Hepatocyte (in vitro differentiated cells): ENCODE measurements around the gene BAIAP2L1.

Source experiments
- EZH2 ChIP-seq: fragments of 200-600 bp; sonication (generic); IDR thresholded peaks from 2 replicates; pipeline ENCODE4 v1.6.1; 2016; ENCODE audit warnings: antibody characterized with exemption, mild to moderate bottlenecking, borderline replicate concordance
- EZH2phosphoT487 ChIP-seq: fragments of 200-600 bp; sonication (generic); IDR thresholded peaks from one replicate; pipeline ENCODE4 v1.6.1; 2018; ENCODE audit warnings: antibody characterized with exemption, mild to moderate bottlenecking, low read depth, moderate library complexity; ENCODE audit not compliant: unreplicated experiment, severe bottlenecking
- TF ChIP-seq, protein P1 (sequence below): fragments of 200-600 bp; sonication (generic); IDR thresholded peaks from 2 replicates; pipeline ENCODE4 v1.5.1; 2016; ENCODE audit warnings: antibody characterized with exemption, mild to moderate bottlenecking; ENCODE audit not compliant: poor library complexity

DNA sequence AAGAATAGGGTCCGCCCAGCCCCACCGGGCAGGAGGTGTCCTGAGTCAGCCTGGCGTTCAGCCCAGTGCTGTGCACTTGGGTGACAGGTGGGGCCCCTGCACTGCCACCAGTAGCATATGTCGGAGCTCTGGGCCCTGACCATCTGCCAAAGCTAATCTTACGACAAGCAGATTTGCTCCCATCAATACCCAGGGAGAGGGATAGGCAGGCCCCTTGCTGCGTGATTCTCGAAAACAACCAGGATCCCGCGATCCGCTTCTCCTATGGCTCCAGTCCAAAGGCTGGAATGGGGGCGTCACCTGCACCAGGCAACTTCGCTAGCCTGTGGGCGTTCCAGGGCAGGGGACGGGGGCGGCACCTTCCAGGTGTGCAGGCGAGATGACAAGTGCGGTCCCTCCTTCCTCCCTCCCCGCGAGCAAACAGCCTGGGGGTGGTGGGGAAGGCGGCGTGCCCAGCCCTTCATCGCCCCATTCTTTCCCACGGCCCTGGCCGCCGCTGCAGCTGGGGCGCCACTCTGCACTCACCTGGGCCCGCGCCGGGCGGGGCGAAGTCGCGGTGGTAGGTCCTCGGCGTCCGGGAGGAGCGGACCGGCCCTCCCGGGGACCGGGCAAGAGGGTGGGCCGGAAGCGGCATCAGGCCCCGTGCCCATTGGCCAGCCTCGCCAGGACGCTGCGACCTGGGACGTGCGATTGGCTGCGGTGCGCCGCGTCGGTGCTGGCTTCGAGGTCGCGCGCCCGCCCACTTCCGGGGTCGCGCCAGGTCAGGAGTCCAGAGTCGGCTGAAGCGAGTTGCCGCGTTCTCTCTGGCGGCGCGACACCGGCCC lies 149.1 kb downstream of the BAIAP2L1 start, which contains the start of gene TECPR1:
- TF ChIP-seq EZH2 (no peak), EZH2phosphoT487 (no peak)
- TF ChIP-seq, protein P1, sequence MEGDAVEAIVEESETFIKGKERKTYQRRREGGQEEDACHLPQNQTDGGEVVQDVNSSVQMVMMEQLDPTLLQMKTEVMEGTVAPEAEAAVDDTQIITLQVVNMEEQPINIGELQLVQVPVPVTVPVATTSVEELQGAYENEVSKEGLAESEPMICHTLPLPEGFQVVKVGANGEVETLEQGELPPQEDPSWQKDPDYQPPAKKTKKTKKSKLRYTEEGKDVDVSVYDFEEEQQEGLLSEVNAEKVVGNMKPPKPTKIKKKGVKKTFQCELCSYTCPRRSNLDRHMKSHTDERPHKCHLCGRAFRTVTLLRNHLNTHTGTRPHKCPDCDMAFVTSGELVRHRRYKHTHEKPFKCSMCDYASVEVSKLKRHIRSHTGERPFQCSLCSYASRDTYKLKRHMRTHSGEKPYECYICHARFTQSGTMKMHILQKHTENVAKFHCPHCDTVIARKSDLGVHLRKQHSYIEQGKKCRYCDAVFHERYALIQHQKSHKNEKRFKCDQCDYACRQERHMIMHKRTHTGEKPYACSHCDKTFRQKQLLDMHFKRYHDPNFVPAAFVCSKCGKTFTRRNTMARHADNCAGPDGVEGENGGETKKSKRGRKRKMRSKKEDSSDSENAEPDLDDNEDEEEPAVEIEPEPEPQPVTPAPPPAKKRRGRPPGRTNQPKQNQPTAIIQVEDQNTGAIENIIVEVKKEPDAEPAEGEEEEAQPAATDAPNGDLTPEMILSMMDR = no peak
